ENCODE data around the gene NMUR1.

Gene NMUR1

GRCh38 chr2:231489990-231490389 lies 40.3 kb downstream of the NMUR1 start:
- no peaks in the 10 kb centered on the region for H3K27me3 ChIP-seq (ENCODE audit: control insufficient read depth, insufficient read depth, low read length)
- H3K4me3 ChIP-seq (ENCODE audit: low read depth, low read length): no peak overlapping the region
- H3K4me1 ChIP-seq (ENCODE audit: control insufficient read depth, insufficient read depth, low read length): no peaks in the 10 kb centered on the region
- no peaks in the 10 kb centered on the region for H3K9me3 ChIP-seq (ENCODE audit: control insufficient read depth, insufficient read depth, low read length)
- H3K36me3 ChIP-seq (ENCODE audit: control insufficient read depth, insufficient read depth, low read length): no peaks in the 10 kb centered on the region
- H3K9ac ChIP-seq (ENCODE audit: low read depth, low read length): no peak overlapping the region

- Histone ChIP-seq H3K9me3 (ENCODE audit: control insufficient read depth, insufficient read depth, low read length) (no peaks in the 10 kb centered on the region), H3K4me3 (ENCODE audit: low read depth, low read length) (no peak overlapping the region), H3K36me3 (ENCODE audit: control insufficient read depth, insufficient read depth, low read length) (no peaks in the 10 kb centered on the region), H3K4me1 (ENCODE audit: control insufficient read depth, insufficient read depth, low read length) (no peaks in the 10 kb centered on the region), H3K27me3 (ENCODE audit: control insufficient read depth, insufficient read depth, low read length) (no peaks in the 10 kb centered on the region), H3K9ac (ENCODE audit: low read depth, low read length) (no peak overlapping the region)
These were observed 41.9 kb downstream of the NMUR1 start for GRCh38 chr2:231488331-231488730.

- no peaks in the 10 kb centered on the region for H3K27me3 ChIP-seq (ENCODE audit: control insufficient read depth, insufficient read depth, low read length)
These were observed 43.2 kb downstream of the NMUR1 start for GRCh38 chr2:231486851-231487596.

GRCh38 chr2:231483398-231484329 lies 46.6 kb downstream of the NMUR1 start:
- H3K27me3 ChIP-seq (ENCODE audit: control insufficient read depth, insufficient read depth, low read length): no peaks in the 10 kb centered on the region
- no peaks in the 10 kb centered on the region for H3K9me3 ChIP-seq (ENCODE audit: control insufficient read depth, insufficient read depth, low read length)
- H3K4me1 ChIP-seq (ENCODE audit: control insufficient read depth, insufficient read depth, low read length): no peaks in the 10 kb centered on the region
- no peak overlapping the region for H3K9ac ChIP-seq (ENCODE audit: low read depth, low read length)
- no peak overlapping the region for H3K4me3 ChIP-seq (ENCODE audit: low read depth, low read length)
- H3K36me3 ChIP-seq (ENCODE audit: control insufficient read depth, insufficient read depth, low read length): no peaks in the 10 kb centered on the region

More at GRCh38 chr2:231486851-231487596, 43.2 kb downstream of the NMUR1 start:
- H3K4me3 ChIP-seq (ENCODE audit: low read depth, low read length): no peak overlapping the region
- H3K4me1 ChIP-seq (ENCODE audit: control insufficient read depth, insufficient read depth, low read length): no peaks in the 10 kb centered on the region
- no peaks in the 10 kb centered on the region for H3K9me3 ChIP-seq (ENCODE audit: control insufficient read depth, insufficient read depth, low read length)
- no peaks in the 10 kb centered on the region for H3K36me3 ChIP-seq (ENCODE audit: control insufficient read depth, insufficient read depth, low read length)
- H3K9ac ChIP-seq (ENCODE audit: low read depth, low read length): no peak overlapping the region

GRCh38 chr2:231482806-231483391 lies 47.3 kb downstream of the NMUR1 start:
- H3K9me3 ChIP-seq (ENCODE audit: control insufficient read depth, insufficient read depth, low read length): no peaks in the 10 kb centered on the region
- no peaks in the 10 kb centered on the region for H3K36me3 ChIP-seq (ENCODE audit: control insufficient read depth, insufficient read depth, low read length)
- H3K27me3 ChIP-seq (ENCODE audit: control insufficient read depth, insufficient read depth, low read length): no peaks in the 10 kb centered on the region
- H3K4me3 ChIP-seq (ENCODE audit: low read depth, low read length): no peak overlapping the region
- no peak overlapping the region for H3K9ac ChIP-seq (ENCODE audit: low read depth, low read length)
- no peaks in the 10 kb centered on the region for H3K4me1 ChIP-seq (ENCODE audit: control insufficient read depth, insufficient read depth, low read length)

GRCh38 chr2:231480781-231481180 lies 49.5 kb downstream of the NMUR1 start:
- no peaks in the 10 kb centered on the region for H3K27me3 ChIP-seq (ENCODE audit: control insufficient read depth, insufficient read depth, low read length)
- H3K36me3 ChIP-seq (ENCODE audit: control insufficient read depth, insufficient read depth, low read length): no peaks in the 10 kb centered on the region
- H3K4me3 ChIP-seq (ENCODE audit: low read depth, low read length): no peak overlapping the region
- no peaks in the 10 kb centered on the region for H3K9me3 ChIP-seq (ENCODE audit: control insufficient read depth, insufficient read depth, low read length)
- H3K4me1 ChIP-seq (ENCODE audit: control insufficient read depth, insufficient read depth, low read length): no peaks in the 10 kb centered on the region
- H3K9ac ChIP-seq (ENCODE audit: low read depth, low read length): no peak overlapping the region

DNA sequence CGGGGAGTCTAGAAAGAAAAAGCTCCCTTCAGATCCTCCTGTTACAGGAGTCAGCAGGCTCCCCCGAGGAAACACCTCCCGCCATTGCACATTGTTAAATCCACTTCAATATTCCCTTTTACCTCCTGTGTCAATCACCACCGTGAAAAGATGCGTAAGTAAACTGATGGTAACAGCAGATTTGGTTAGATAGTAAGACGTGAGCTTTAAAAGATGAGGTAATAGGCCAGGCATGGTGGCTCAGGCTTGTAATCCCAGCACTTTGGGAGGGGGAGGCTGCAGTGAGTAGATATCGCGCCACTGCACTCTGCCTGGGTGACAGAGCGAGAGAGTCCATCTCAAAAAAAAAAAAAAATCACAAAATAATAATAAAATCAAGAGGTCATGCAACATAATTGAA lies 50.8 kb downstream of the NMUR1 start:
- Histone ChIP-seq H3K36me3 (ENCODE audit: control insufficient read depth, insufficient read depth, low read length) (no peaks in the 10 kb centered on the region), H3K9me3 (ENCODE audit: control insufficient read depth, insufficient read depth, low read length) (no peaks in the 10 kb centered on the region), H3K27me3 (ENCODE audit: control insufficient read depth, insufficient read depth, low read length) (no peaks in the 10 kb centered on the region), H3K4me3 (ENCODE audit: low read depth, low read length) (no peak overlapping the region), H3K4me1 (ENCODE audit: control insufficient read depth, insufficient read depth, low read length) (no peaks in the 10 kb centered on the region), H3K9ac (ENCODE audit: low read depth, low read length) (no peak overlapping the region)

- Histone ChIP-seq H3K4me3 (ENCODE audit: low read depth, low read length) (no peak overlapping the region), H3K36me3 (ENCODE audit: control insufficient read depth, insufficient read depth, low read length) (no peaks in the 10 kb centered on the region), H3K27me3 (ENCODE audit: control insufficient read depth, insufficient read depth, low read length) (no peaks in the 10 kb centered on the region), H3K4me1 (ENCODE audit: control insufficient read depth, insufficient read depth, low read length) (no peaks in the 10 kb centered on the region), H3K9me3 (ENCODE audit: control insufficient read depth, insufficient read depth, low read length) (no peaks in the 10 kb centered on the region), H3K9ac (ENCODE audit: low read depth, low read length) (no peak overlapping the region)
These were observed 53.3 kb downstream of the NMUR1 start for GRCh38 chr2:231476920-231477319.

DNA sequence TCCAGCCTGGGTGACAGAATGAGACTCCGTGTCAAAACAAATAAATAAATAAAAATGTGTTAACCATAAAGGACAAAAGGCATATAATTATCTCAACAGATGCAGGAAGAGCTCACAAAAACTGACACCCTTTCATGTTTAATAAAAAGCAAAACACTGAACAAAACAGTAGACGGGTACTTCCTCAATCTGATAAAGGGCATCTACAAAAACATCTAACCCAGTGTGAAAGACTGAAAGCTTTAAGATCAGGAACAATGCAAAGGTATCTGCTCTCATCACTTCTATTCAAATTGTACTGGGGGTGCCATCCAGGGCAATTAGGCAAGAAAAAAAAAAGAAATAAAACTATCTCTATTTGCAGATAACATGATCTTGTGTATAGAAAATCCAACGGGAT lies 54.3 kb downstream of the NMUR1 start:
- Histone ChIP-seq H3K9ac (ENCODE audit: low read depth, low read length) (no peak overlapping the region), H3K4me3 (ENCODE audit: low read depth, low read length) (no peak overlapping the region), H3K9me3 (ENCODE audit: control insufficient read depth, insufficient read depth, low read length) (no peaks in the 10 kb centered on the region), H3K36me3 (ENCODE audit: control insufficient read depth, insufficient read depth, low read length) (no peaks in the 10 kb centered on the region), H3K4me1 (ENCODE audit: control insufficient read depth, insufficient read depth, low read length) (no peaks in the 10 kb centered on the region), H3K27me3 (ENCODE audit: control insufficient read depth, insufficient read depth, low read length) (no peaks in the 10 kb centered on the region)
